ENCODE results near the gene TSC1.

The TSC1 gene

DNA sequence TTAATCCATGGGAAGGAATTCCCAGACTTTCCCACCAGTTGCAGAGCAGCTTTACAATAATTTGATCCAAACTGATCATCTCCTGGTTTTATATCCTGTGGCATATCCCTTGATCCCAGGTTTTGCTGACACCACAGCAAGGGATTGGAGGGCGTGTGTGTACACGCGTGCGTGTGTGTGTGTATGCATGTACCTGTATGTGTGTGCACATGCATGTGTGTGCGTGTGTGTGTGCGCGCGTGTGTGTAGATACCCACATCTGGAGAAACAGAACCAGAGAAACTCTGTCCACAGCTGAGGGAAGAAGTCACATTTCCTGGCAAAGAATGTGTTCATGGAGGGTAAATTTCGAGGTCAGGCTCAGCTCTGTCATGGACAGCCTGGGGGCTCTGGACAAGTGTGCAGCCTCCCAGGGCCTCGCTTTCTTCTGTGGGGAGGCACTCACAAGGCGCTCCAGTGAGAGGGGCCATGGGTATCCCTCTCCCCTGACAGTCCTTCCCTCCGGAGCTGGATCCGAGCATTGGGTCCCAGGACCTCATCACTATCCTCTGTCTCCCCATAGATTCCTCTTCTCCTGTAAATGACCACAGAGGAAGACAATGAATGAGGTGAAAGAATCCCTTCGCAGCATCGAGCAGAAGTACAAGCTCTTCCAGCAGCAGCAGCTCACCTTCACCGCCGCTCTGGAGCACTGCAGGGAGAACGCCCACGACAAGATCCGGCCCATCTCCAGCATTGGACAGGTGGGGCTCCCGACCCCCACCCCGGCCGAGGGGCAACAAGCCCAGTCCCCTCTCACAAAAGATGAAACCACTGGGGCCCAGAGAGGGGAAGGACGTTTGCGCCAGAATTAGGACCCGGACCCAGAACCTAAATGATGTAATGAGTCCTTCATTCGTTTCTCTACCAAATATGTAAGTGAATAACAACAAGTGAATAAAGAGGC, 60.8 kb downstream of the TSC1 start:
- Histone ChIP-seq H3K9me2 (replicated peaks; ENCODE audit: low read depth, low read length) (no peaks in the 10 kb centered on the region), H3K4me1 (ENCODE audit: insufficient read depth, low read length, poor library complexity, severe bottlenecking) (peaks cover 90% of the 10 kb centered on the region), H3F3A (ENCODE audit: low read depth) (peaks cover 13% of the 10 kb centered on the region), H3K9me3 (ENCODE audit: insufficient read depth, low read depth, low read length) (no peaks in the 10 kb centered on the region), H4K20me1 (ENCODE audit: insufficient read depth, low read length, poor library complexity, severe bottlenecking) (no peaks in the 10 kb centered on the region), H3K79me2 (ENCODE audit: insufficient read depth, low read length) (peaks cover 8% of the 10 kb centered on the region), H3K27me3 (ENCODE audit: insufficient read depth, low read length, poor library complexity, severe bottlenecking) (no peaks in the 10 kb centered on the region), H3K4me2 (ENCODE audit: low read depth, low read length, poor library complexity, severe bottlenecking) (no peak overlapping the region), H3K4me3 (ENCODE audit: low read length, poor library complexity, severe bottlenecking) (no peak overlapping the region), H3K36me3 (ENCODE audit: insufficient read depth, low read length) (no peaks in the 10 kb centered on the region), H3K9ac (ENCODE audit: low read depth, low read length, poor library complexity, severe bottlenecking) (peak overlapping the region; percentile 66), H2AFZ (ENCODE audit: low read length) (no peak overlapping the region)
- TF ChIP-seq, protein P1, sequence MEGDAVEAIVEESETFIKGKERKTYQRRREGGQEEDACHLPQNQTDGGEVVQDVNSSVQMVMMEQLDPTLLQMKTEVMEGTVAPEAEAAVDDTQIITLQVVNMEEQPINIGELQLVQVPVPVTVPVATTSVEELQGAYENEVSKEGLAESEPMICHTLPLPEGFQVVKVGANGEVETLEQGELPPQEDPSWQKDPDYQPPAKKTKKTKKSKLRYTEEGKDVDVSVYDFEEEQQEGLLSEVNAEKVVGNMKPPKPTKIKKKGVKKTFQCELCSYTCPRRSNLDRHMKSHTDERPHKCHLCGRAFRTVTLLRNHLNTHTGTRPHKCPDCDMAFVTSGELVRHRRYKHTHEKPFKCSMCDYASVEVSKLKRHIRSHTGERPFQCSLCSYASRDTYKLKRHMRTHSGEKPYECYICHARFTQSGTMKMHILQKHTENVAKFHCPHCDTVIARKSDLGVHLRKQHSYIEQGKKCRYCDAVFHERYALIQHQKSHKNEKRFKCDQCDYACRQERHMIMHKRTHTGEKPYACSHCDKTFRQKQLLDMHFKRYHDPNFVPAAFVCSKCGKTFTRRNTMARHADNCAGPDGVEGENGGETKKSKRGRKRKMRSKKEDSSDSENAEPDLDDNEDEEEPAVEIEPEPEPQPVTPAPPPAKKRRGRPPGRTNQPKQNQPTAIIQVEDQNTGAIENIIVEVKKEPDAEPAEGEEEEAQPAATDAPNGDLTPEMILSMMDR (conservative IDR thresholded peaks at IDR 0.05; ENCODE audit: low read length): no peak
- no peak for TF ChIP-seq EZH2phosphoT487 (IDR thresholded peaks at IDR 0.05; ENCODE audit: borderline replicate concordance)

DNA sequence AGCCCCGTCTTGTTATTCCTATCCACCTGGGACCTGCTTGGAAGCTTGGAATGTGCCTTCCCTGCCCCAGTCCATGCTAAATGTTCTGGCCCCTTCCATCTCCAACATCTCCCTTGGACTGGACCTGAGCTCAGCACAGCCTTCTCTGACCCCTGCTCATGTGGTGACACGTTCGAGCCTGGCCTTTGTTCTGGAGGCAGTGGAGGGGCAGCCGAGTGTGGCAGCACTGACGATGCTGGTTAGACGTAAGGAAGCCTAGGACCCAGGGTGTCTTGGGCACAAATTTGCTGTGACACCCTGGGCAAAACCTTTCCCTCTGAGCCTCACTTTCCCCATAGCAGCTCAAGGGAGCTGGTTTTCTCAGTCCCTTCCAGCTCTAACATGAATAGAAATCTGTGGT, 61.8 kb downstream of the TSC1 start:
- Histone ChIP-seq H3F3A (ENCODE audit: low read depth) (peaks cover 5% of the 10 kb centered on the region), H3K36me3 (ENCODE audit: insufficient read depth, low read length) (no peaks in the 10 kb centered on the region), H3K4me2 (ENCODE audit: low read depth, low read length, poor library complexity, severe bottlenecking) (peak overlapping the region; percentile 55), H3K9ac (ENCODE audit: low read depth, low read length, poor library complexity, severe bottlenecking) (peak overlapping the region; percentile 66), H3K79me2 (ENCODE audit: insufficient read depth, low read length) (peaks cover 12% of the 10 kb centered on the region), H3K9me3 (ENCODE audit: insufficient read depth, low read depth, low read length) (no peaks in the 10 kb centered on the region), H4K20me1 (ENCODE audit: insufficient read depth, low read length, poor library complexity, severe bottlenecking) (no peaks in the 10 kb centered on the region), H2AFZ (ENCODE audit: low read length) (no peak overlapping the region), H3K4me1 (ENCODE audit: insufficient read depth, low read length, poor library complexity, severe bottlenecking) (peaks cover 86% of the 10 kb centered on the region), H3K9me2 (replicated peaks; ENCODE audit: low read depth, low read length) (no peaks in the 10 kb centered on the region), H3K4me3 (ENCODE audit: low read length, poor library complexity, severe bottlenecking) (no peak overlapping the region), H3K27me3 (ENCODE audit: insufficient read depth, low read length, poor library complexity, severe bottlenecking) (no peaks in the 10 kb centered on the region)
- TF ChIP-seq, protein P1 (conservative IDR thresholded peaks at IDR 0.05; ENCODE audit: low read length): no peak
- TF ChIP-seq EZH2phosphoT487 (IDR thresholded peaks at IDR 0.05; ENCODE audit: borderline replicate concordance): no peak

DNA sequence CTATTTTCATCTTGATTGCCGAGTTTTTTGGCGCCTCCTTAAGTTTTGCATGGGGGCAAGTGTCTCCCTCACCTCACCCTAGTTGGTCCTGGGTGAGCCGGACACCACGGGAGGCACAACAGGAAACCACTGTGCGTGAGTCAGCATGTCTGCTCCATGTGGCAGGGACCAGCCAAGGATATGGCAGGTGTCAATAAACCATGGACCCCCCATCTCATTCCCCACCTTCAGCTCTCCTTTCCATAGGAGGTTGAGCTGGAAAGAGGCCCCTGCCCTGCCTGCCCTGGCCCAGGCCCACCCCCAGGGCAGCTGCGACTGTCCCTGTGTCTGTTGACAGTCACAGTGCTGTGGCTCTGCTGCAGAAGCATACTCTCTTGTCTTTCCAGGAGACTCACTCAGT, 62.6 kb downstream of the TSC1 start:
- Histone ChIP-seq H3K9me2 (replicated peaks; ENCODE audit: low read depth, low read length) (no peaks in the 10 kb centered on the region), H3K9ac (ENCODE audit: low read depth, low read length, poor library complexity, severe bottlenecking) (peak overlapping the region; percentile 66), H3K9me3 (ENCODE audit: insufficient read depth, low read depth, low read length) (no peaks in the 10 kb centered on the region)

More for the DNA sequence above, 62.6 kb downstream of the TSC1 start:
- no peaks in the 10 kb centered on the region for H3K36me3 ChIP-seq (ENCODE audit: insufficient read depth, low read length)
- H3K79me2 ChIP-seq (ENCODE audit: insufficient read depth, low read length): peaks cover 12% of the 10 kb centered on the region
- H4K20me1 ChIP-seq (ENCODE audit: insufficient read depth, low read length, poor library complexity, severe bottlenecking): no peaks in the 10 kb centered on the region
- H2AFZ ChIP-seq (ENCODE audit: low read length): no peak overlapping the region
- peak overlapping the region; percentile 55 for H3K4me2 ChIP-seq (ENCODE audit: low read depth, low read length, poor library complexity, severe bottlenecking)
- H3F3A ChIP-seq (ENCODE audit: low read depth): no peaks in the 10 kb centered on the region
- TF ChIP-seq EZH2phosphoT487 (IDR thresholded peaks at IDR 0.05; ENCODE audit: borderline replicate concordance): no peak
- TF ChIP-seq, protein P1 (conservative IDR thresholded peaks at IDR 0.05; ENCODE audit: low read length): no peak
- no peaks in the 10 kb centered on the region for H3K27me3 ChIP-seq (ENCODE audit: insufficient read depth, low read length, poor library complexity, severe bottlenecking)
- H3K4me3 ChIP-seq (ENCODE audit: low read length, poor library complexity, severe bottlenecking): no peak overlapping the region
- H3K4me1 ChIP-seq (ENCODE audit: insufficient read depth, low read length, poor library complexity, severe bottlenecking): peaks cover 81% of the 10 kb centered on the region
